ENCODE data around the gene SLC18A2.

SLC18A2 gene

DNA sequence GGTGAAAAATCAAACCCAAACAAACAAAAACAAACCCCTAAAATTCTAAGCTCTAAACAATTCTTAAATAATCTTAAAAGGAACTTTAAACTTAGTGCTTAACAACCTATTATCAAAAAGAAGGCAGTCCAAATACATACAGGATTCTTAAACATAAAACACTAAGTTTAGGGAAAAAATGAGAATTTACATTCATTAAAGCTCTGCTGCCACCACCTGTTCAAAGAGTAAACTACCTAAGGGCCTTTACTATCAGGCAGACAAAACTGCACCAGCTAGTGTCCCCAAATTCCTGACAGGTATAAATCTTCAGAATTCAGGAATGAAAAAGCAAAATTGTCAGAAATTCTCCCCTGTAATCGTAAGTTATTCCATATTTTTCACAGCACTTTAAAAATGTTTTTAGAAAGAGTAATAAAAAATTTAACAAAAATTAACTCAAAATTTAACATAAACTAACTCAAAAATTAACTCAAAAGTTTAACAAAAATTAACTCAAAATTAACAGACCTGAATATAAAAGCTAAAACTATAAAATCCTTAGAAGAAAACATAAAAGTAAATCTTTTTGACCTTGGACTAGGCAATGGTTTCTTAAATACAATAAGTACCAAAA is 79.2 kb downstream of the SLC18A2 start:
- no peak for DNase-seq

DNA sequence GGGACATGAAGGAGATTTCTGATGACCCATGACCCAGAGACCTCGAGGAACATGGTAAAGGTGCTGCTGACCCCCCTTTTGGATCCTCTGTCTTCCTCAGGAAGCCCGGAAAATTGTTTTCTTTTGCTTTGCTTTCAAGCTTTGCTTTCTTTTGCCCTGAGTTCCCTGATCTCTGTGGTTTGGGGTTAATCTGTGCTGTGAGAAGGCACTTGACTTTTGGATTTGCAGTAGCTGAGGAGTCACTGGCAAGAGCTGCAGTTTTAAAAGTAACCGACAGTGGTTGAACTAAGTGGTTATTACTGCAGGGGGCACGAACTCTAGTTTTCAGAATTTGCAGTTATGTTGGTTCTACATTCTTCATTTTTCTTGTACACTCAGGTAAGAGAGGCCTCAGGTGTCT is 81.3 kb downstream of the SLC18A2 start:
- no peak for DNase-seq

DNA sequence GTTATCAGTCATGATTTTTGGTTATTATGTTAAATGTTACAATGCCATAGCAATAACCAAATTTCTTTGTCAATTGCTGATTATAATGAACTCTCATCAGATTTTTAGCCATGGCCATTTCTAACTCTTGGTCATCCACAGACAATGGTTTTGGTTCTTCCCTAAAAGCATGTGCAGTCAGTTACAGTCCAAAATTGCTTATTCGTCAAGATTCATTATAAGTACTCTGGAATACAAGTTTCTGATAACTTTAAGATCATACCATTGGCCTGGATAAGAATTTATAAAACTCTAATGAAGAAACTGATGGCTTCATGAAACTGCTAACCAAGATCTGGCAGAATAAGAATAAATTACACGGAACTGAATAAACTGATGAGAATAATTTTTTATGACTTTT is 83.5 kb downstream of the SLC18A2 start:
- DNase-seq: no peak

DNA sequence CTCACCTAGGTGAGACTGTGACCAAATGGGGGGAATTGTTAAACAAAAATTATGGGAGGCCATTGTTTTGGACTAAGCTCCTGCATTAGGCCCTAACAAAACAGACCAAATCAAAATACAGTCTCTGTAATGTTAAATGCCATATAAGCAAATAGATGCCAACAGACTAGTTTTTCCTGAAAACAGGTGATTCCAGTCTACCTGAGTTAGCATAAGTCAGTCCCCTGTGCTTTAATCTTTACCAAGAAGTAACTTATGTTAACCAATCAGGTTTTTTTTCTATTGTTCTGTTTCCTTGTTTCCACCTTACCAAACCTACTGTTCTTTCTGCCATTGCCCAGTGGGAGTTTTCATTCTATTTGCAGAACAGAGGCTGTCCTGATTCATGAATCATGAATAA is 86.3 kb downstream of the SLC18A2 start:
- no peak for DNase-seq

All from CD4-positive, alpha-beta T cell treated with Interferon gamma for 1 hour (primary cell).